ENCODE measurements around the gene MRPS34.

MRPS34 gene

DNA sequence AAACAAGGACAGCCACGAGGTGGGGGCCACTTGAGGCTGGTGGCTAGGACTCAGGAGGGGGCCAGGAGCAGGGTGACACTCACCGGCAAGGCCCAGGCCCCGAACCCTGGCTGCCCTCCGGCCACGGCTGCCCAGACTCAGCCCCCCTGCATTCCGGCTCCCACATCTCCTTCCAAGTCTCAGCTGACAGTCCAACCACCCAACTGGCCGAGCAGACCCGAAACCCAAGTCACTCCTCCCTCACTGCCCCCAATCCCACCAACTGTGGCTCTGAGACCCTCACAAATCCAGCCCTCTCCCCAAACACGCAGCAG, 44.3 kb upstream of the MRPS34 start:
- TF ChIP-seq TAF1 (IDR thresholded peaks at IDR 0.05; ENCODE audit: borderline replicate concordance, insufficient read depth, low read length), result no peak
- TF ChIP-seq FOXP2 (optimal IDR thresholded peaks at IDR 0.05; ENCODE audit: borderline replicate concordance, extremely low read depth, extremely low read length, insufficient read depth), result no peak
- TF ChIP-seq SIN3A (IDR thresholded peaks at IDR 0.05; ENCODE audit: borderline replicate concordance, insufficient read depth, low read length), result no peak
- no peak for TF ChIP-seq POLR2AphosphoS5 (IDR thresholded peaks at IDR 0.05; ENCODE audit: low read depth, low read length)
- TF ChIP-seq, protein P1, sequence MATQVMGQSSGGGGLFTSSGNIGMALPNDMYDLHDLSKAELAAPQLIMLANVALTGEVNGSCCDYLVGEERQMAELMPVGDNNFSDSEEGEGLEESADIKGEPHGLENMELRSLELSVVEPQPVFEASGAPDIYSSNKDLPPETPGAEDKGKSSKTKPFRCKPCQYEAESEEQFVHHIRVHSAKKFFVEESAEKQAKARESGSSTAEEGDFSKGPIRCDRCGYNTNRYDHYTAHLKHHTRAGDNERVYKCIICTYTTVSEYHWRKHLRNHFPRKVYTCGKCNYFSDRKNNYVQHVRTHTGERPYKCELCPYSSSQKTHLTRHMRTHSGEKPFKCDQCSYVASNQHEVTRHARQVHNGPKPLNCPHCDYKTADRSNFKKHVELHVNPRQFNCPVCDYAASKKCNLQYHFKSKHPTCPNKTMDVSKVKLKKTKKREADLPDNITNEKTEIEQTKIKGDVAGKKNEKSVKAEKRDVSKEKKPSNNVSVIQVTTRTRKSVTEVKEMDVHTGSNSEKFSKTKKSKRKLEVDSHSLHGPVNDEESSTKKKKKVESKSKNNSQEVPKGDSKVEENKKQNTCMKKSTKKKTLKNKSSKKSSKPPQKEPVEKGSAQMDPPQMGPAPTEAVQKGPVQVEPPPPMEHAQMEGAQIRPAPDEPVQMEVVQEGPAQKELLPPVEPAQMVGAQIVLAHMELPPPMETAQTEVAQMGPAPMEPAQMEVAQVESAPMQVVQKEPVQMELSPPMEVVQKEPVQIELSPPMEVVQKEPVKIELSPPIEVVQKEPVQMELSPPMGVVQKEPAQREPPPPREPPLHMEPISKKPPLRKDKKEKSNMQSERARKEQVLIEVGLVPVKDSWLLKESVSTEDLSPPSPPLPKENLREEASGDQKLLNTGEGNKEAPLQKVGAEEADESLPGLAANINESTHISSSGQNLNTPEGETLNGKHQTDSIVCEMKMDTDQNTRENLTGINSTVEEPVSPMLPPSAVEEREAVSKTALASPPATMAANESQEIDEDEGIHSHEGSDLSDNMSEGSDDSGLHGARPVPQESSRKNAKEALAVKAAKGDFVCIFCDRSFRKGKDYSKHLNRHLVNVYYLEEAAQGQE (IDR thresholded peaks at IDR 0.05; ENCODE audit: insufficient read depth in 1 of 2, low read depth in 2 of 2, low read length in 2 of 2), result no peak

DNA sequence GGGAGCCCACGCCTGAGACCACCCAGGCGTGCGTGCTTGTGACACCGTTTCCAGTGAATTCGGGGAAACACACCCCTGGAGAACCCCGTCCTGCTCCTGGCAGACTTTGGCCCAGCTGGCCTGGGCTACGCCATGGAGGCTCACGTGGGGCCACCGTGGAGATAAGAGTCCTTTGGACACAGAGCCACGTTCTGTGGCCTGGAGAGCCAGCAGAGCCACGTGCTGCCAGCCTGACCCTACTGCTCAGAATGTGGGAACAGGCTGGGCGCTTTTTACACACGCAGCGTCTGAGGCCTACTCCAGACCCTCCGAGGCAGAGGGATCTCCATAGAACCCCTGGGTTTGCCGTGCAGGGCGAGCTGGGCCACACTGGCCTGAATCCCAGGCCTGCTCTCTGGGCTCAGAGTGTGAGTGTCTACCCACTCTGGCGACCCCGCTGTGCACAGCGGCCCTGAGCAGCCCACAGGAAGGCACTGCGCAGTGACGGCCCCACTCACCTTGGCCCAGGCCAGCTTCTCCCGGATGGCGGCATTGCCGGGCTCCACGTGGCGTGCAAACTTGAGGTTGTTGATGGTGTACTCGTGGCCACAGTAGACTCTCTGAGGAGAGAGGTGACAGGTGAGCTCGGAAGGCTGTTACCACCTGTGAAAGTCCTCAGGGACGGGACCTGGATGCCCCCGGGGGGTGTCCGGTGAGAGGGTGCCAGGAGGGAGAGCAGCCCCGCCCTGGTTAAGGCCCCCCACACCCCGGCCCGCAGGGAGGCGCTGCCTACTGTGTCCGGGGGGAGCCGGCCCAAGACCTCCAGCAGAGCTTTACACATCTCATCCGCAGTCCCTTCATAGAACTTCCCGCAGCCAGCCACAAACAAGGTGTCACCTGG, 43.7 kb upstream of the MRPS34 start:
- TF ChIP-seq FOXP2 (optimal IDR thresholded peaks at IDR 0.05; ENCODE audit: borderline replicate concordance, extremely low read depth, extremely low read length, insufficient read depth) (no peak), TAF1 (IDR thresholded peaks at IDR 0.05; ENCODE audit: borderline replicate concordance, insufficient read depth, low read length) (no peak), POLR2AphosphoS5 (IDR thresholded peaks at IDR 0.05; ENCODE audit: low read depth, low read length) (no peak), SIN3A (IDR thresholded peaks at IDR 0.05; ENCODE audit: borderline replicate concordance, insufficient read depth, low read length) (no peak)
- TF ChIP-seq, protein P1 (IDR thresholded peaks at IDR 0.05; ENCODE audit: insufficient read depth in 1 of 2, low read depth in 2 of 2, low read length in 2 of 2), result no peak

DNA sequence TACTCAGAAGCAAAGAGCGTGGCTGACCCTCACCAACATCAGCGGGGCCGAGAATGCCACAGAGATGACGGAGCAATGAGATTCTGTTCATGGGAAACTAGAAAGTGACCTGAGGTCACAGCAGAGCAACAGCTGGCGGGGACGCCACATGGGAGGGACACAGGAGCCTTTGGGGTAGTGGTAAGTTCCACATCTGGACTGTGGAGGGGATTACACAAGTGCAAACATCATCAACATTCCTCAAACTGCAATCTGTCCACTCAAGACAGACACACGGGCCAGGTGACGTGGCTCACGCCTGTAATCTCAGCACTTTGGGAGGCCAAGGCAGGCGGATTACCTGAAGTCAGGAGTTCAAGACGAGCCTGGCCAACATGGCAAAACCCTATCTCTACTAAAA, 42.5 kb upstream of the MRPS34 start:
- TF ChIP-seq, protein P1 (IDR thresholded peaks at IDR 0.05; ENCODE audit: insufficient read depth in 1 of 2, low read depth in 2 of 2, low read length in 2 of 2), result no peak
- TF ChIP-seq SIN3A (IDR thresholded peaks at IDR 0.05; ENCODE audit: borderline replicate concordance, insufficient read depth, low read length) (no peak), FOXP2 (optimal IDR thresholded peaks at IDR 0.05; ENCODE audit: borderline replicate concordance, extremely low read depth, extremely low read length, insufficient read depth) (no peak), TAF1 (IDR thresholded peaks at IDR 0.05; ENCODE audit: borderline replicate concordance, insufficient read depth, low read length) (no peak)

DNA sequence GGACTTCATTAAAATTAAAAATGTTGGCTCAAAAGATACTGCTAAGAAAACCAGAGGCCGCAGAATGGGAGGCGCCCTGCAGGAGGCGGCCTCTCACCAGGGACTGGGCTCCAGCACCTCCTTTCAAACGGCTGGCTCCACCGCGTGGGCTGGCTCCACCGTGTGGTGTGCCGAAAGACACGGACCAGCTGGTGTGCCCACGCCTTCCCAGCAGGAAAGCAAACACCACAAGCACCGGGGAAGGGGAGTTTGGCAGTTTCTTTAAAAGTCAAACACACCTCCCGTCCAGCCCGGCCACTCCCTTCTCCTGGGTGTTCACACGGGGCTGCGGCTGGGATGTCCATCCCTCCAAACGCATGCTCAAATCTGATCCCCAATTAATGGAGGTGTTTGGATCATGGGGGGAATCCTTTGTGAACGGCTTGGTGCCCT, 39.8 kb upstream of the MRPS34 start:
- no peak for TF ChIP-seq SIN3A (IDR thresholded peaks at IDR 0.05; ENCODE audit: borderline replicate concordance, insufficient read depth, low read length)
- no peak for TF ChIP-seq TAF1 (IDR thresholded peaks at IDR 0.05; ENCODE audit: borderline replicate concordance, insufficient read depth, low read length)
- TF ChIP-seq POLR2AphosphoS5 (IDR thresholded peaks at IDR 0.05; ENCODE audit: low read depth, low read length), result no peak
- no peak for TF ChIP-seq FOXP2 (optimal IDR thresholded peaks at IDR 0.05; ENCODE audit: borderline replicate concordance, extremely low read depth, extremely low read length, insufficient read depth)
- TF ChIP-seq, protein P1 (IDR thresholded peaks at IDR 0.05; ENCODE audit: insufficient read depth in 1 of 2, low read depth in 2 of 2, low read length in 2 of 2), result no peak
